K562 (cell line): Measurements from ENCODE around the gene LTO1. TPM values are rescaled to one million over a fixed set of nuclear protein-coding genes. Genes with fewer than 3 reads are reported as not detected.

Experiments
- ATAC-seq: fragments of 200-7000 bp; cut with Tn5 transposase; 3 replicates; pipeline ENCODE4 v1.9.1; 2020; ENCODE audit warnings: moderate library complexity
- BruUV-seq: library from RNA; stranded (reverse); fragments of 400-500 nt; replicated peaks from 2 replicates; lab custom pipeline; 2021; lab: Mats Ljungman, UMichigan
- CTCF ChIA-PET: fragments of 300-600 bp; formaldehyde crosslinking; extraction: SDS; loops from one replicate; lab custom pipeline; 2021; ENCODE audit warnings: low intra/inter-chr PET ratio; lab: Yijun Ruan, JAX
- POLR2A ChIA-PET: fragments of 300-600, 350-650 bp; sonication (Branson Sonifier 250); formaldehyde crosslinking; extraction: SDS; loops from one replicate; lab custom pipeline; 2021; ENCODE audit warnings: antibody characterized with exemption, inconsistent platforms; lab: Yijun Ruan, JAX
- DNase-seq, 4 experiments: peaks; one replicate each; pipeline versions ENCODE4 v3.0.0 to v3.0.0-alpha.2; 2011 to 2018; ENCODE audit warnings: low spot score in 3 of 4, mixed read lengths in 3 of 4; ENCODE audit errors: extremely low read depth in 1 of 4
- FAIRE-seq: peaks from 2 replicates; lab custom pipeline; 2011; peaks lifted over from hg19 to GRCh38; lab: Jason Lieb, UNC
- H2AFZ ChIP-seq: 2 replicates; pipeline ENCODE4 v1.6.0; 2011; ENCODE audit warnings: low read depth, low read length, control low read depth, inconsistent platforms
- H3K27ac ChIP-seq: fragments of 200-600 bp; 3 replicates; pipeline ENCODE4 v1.8.0; 2011; ENCODE audit warnings: low read depth, mild to moderate bottlenecking, control low read depth, inconsistent platforms, low read length, moderate library complexity, mixed read lengths; ENCODE audit errors: extremely low read depth
- H3K27me3 ChIP-seq, 2 experiments: fragments of 300-600 bp in 1 of 2; 2 replicates in 1 of 2; 3 replicates in 1 of 2; pipeline versions ENCODE4 v1.6.0 to v1.8.0; 2011; ENCODE audit warnings: inconsistent platforms in 2 of 2, low read length in 2 of 2, mild to moderate bottlenecking in 1 of 2, mixed read lengths in 1 of 2, moderate library complexity in 1 of 2; ENCODE audit not compliant: control insufficient read depth in 2 of 2, insufficient read depth in 2 of 2
- H3K36me3 ChIP-seq: fragments of 300-600 bp; 3 replicates; pipeline ENCODE4 v1.8.0; 2011; ENCODE audit warnings: mild to moderate bottlenecking, low read length, inconsistent platforms; ENCODE audit not compliant: control insufficient read depth, insufficient read depth
- H3K4me1 ChIP-seq, 2 experiments: fragments of 200-600 bp in 1 of 2; replicated peaks in 1 of 2; 2 replicates in 1 of 2; 3 replicates in 1 of 2; pipeline versions ENCODE4 v1.5.1 to v1.8.0; 2011; ENCODE audit warnings: inconsistent platforms in 2 of 2, low read length in 2 of 2, mild to moderate bottlenecking in 1 of 2, mixed read lengths in 1 of 2, moderate library complexity in 1 of 2; ENCODE audit not compliant: control insufficient read depth in 2 of 2, insufficient read depth in 2 of 2
- H3K4me2 ChIP-seq: 2 replicates; pipeline ENCODE4 v1.6.1; 2011; ENCODE audit warnings: low read length, control low read depth, inconsistent platforms, mixed read lengths; ENCODE audit not compliant: insufficient read depth
- H3K4me3 ChIP-seq: fragments of 200-600 bp; sonication (generic), shearing (Covaris generic); 2 replicates; pipeline ENCODE4 v1.5.1; 2016; ENCODE audit warnings: control low read depth, inconsistent platforms
- H3K79me2 ChIP-seq: fragments of 200-600 bp; 3 replicates; pipeline ENCODE4 v1.8.0; 2011; ENCODE audit warnings: low read length, inconsistent platforms; ENCODE audit not compliant: control insufficient read depth, insufficient read depth
- H3K9ac ChIP-seq, 2 experiments: 2 replicates each; pipeline versions ENCODE4 v1.6.0 to v1.6.1; 2011; ENCODE audit warnings: low read depth in 2 of 2, low read length in 2 of 2, control low read depth in 1 of 2, inconsistent platforms in 1 of 2, mild to moderate bottlenecking in 1 of 2, mixed read lengths in 1 of 2; ENCODE audit not compliant: insufficient read depth in 1 of 2
- H3K9me1 ChIP-seq: one replicate; pipeline ENCODE4 v1.6.0; 2011; ENCODE audit warnings: inconsistent platforms, mild to moderate bottlenecking, low read length, moderate library complexity; ENCODE audit not compliant: control insufficient read depth, insufficient read depth
- H3K9me3 ChIP-seq: replicated peaks from 2 replicates; pipeline ENCODE4 v1.5.1; 2011; ENCODE audit warnings: low read depth, low read length, inconsistent platforms; ENCODE audit not compliant: control insufficient read depth, insufficient read depth
- H4K20me1 ChIP-seq: replicated peaks from 2 replicates; pipeline ENCODE4 v1.6.1; 2011; ENCODE audit warnings: low read length, inconsistent platforms, mixed read lengths; ENCODE audit not compliant: control insufficient read depth, insufficient read depth
- CCAR2 ChIP-seq: fragments of 200-400 bp; formaldehyde crosslinking; IDR thresholded peaks from 2 replicates; pipeline ENCODE4 v1.6.1; 2017; ENCODE audit warnings: mild to moderate bottlenecking, low read depth, low read length
- CHD1 ChIP-seq: fragments of 200-600 bp; sonication (generic); IDR thresholded peaks from one replicate; pipeline ENCODE4 v1.6.1; 2012; ENCODE audit warnings: mild to moderate bottlenecking, moderate library complexity, low read length, inconsistent platforms
- FOXA3 ChIP-seq, 2 experiments: fragments of 450-650 bp in 1 of 2; sonication (generic) in 1 of 2; formaldehyde crosslinking; IDR thresholded peaks in 1 of 2; conservative IDR thresholded peaks in 1 of 2; 2 replicates each; pipeline versions ENCODE4 v1.4.0 to v1.8.0; 2020 to 2022; ENCODE audit warnings: mild to moderate bottlenecking in 2 of 2, missing genetic modification reagents in 1 of 2
- FOXK1 ChIP-seq: sonication (generic); formaldehyde crosslinking; IDR thresholded peaks from 2 replicates; pipeline ENCODE4 v1.8.0; 2022; ENCODE audit warnings: missing genetic modification reagents, mild to moderate bottlenecking, borderline replicate concordance
- FOXK2 ChIP-seq, 2 experiments: fragments of 450-650 bp; IDR thresholded peaks in 1 of 2; conservative IDR thresholded peaks in 1 of 2; 2 replicates each; pipeline ENCODE4 v1.6.1; 2016; ENCODE audit warnings: low read depth in 2 of 2, mild to moderate bottlenecking in 1 of 2
- HOXB6 ChIP-seq: fragments of 250-450 bp; sonication (Bioruptor Pico); IDR thresholded peaks from 2 replicates; pipeline ENCODE4 v1.5.1; 2022; ENCODE audit warnings: mild to moderate bottlenecking, borderline replicate concordance
- LEF1 ChIP-seq: fragments of 450-650 bp; IDR thresholded peaks from 2 replicates; pipeline ENCODE4 v1.6.1; 2016; ENCODE audit warnings: mild to moderate bottlenecking
- MED1 ChIP-seq: sonication (generic); formaldehyde crosslinking; IDR thresholded peaks from 2 replicates; pipeline ENCODE4 v1.8.1; 2023; ENCODE audit warnings: missing genetic modification reagents, borderline replicate concordance
- ZNF143 ChIP-seq: sonication (generic); formaldehyde crosslinking; IDR thresholded peaks from 2 replicates; pipeline ENCODE4 v1.9.0; 2022; ENCODE audit warnings: mild to moderate bottlenecking, missing genetic modification reagents
- ZNF239 ChIP-seq: fragments of 250-450 bp; sonication (Bioruptor Pico); IDR thresholded peaks from 2 replicates; pipeline ENCODE4 v1.4.0; 2020; ENCODE audit warnings: mild to moderate bottlenecking
- WGBS: fragments of 100-300 bp; shearing (Covaris generic); methylation state at CpG from one replicate; pipeline ENCODE4 v1.1.6; 2016; ENCODE audit warnings: low coverage, mixed read lengths; ENCODE audit not compliant: insufficient coverage; ENCODE audit errors: missing lambda C conversion rate; 5-methylcytosine and 5-hydroxymethylcytosine counted together
- in situ Hi-C: fragments of 300-500 bp; cut with MboI; formaldehyde crosslinking; loops from 4 replicates; pipeline ENCODE4 v1.15.0; 2018; ENCODE audit warnings: inconsistent platforms, mixed read lengths
- intact Hi-C: fragments of 100-400 bp; cut with micrococcal nuclease; formaldehyde crosslinking; loops from 2 replicates; pipeline ENCODE4 v1.14.2; 2022
- polyA plus RNA-seq, 8 experiments: library from polyadenylated mRNA; depleted of rRNA in 4 of 8; stranded (reverse) in 5 of 8; unstranded in 3 of 8; fragments of >200 nt; fragmentation: Nextera tagmentation in 2 of 8; fragmentation: Illumina TruSeq in 1 of 8; extraction: Ambion mirVana in 2 of 8; extraction: Trizol in 1 of 8; gene quantifications; 2 replicates each; pipeline versions ENCODE4 v1.2.1 to v1.2.3, GENCODE V29; 2011 to 2014; ENCODE audit warnings: inconsistent platforms in 1 of 8, missing spikeins in 1 of 8
- total RNA-seq, 7 experiments: library from RNA; depleted of rRNA in 6 of 7; stranded (reverse); fragments of >200 nt in 6 of 7; fragmentation: Illumina TruSeq in 2 of 7; extraction: Trizol in 2 of 7; gene quantifications; 2 replicates each; pipeline versions ENCODE4 v1.2.1 to v1.2.3, GENCODE V29; 2011 to 2021; ENCODE audit warnings: low replicate concordance in 1 of 7
- TF ChIP-seq, protein P1 (sequence below): fragments of 450-650 bp; formaldehyde crosslinking; IDR thresholded peaks from 2 replicates; pipeline ENCODE4 v1.4.0; 2020; ENCODE audit warnings: mild to moderate bottlenecking, moderate library complexity
- TF ChIP-seq, protein P2 (sequence below): fragments of 450-650 bp; formaldehyde crosslinking; IDR thresholded peaks from 2 replicates; pipeline ENCODE4 v1.4.0; 2022; ENCODE audit warnings: missing genetic modification characterization
- TF ChIP-seq, protein P3 (sequence below): IDR thresholded peaks from 2 replicates; pipeline ENCODE4 v1.6.1; 2016; ENCODE audit warnings: missing genetic modification characterization, missing compliant biosample characterization
- TF ChIP-seq, protein P4 (sequence below), 2 experiments: fragments of 450-650 bp; conservative IDR thresholded peaks; 2 replicates each; pipeline ENCODE4 v1.6.1; 2017; ENCODE audit warnings: mild to moderate bottlenecking in 2 of 2, moderate library complexity in 2 of 2

Gene LTO1
- total and polyA plus RNA-seq, 9 of the 15 experiments (the other 6 are each of a cell fraction or from before 2014, with no cell fraction given): 2.6 to 43.4 (median 19.1) TPM

DNA sequence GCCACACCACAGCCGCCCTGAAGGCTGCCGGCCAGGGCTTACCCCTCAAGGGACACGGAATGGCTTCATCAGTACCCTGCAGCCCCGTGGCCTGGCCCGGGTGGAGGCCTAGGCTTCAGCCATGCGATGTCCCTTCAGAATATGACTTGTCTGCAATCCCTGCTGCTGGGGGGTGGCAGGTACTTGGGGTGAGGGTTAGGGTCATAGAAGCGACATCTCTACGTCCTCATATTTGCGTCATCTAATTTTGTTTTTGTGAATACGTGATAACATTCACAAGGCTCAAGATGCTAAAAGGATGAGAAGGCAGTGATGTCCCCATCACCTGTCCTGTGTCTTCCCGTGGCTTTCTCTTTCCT, 27.8 kb downstream of the LTO1 start:
- CTCF ChIA-PET: no interaction called here
- no peak for TF ChIP-seq ZNF239
- no peak for TF ChIP-seq LEF1
- no peak for TF ChIP-seq CHD1
- TF ChIP-seq, protein P1, sequence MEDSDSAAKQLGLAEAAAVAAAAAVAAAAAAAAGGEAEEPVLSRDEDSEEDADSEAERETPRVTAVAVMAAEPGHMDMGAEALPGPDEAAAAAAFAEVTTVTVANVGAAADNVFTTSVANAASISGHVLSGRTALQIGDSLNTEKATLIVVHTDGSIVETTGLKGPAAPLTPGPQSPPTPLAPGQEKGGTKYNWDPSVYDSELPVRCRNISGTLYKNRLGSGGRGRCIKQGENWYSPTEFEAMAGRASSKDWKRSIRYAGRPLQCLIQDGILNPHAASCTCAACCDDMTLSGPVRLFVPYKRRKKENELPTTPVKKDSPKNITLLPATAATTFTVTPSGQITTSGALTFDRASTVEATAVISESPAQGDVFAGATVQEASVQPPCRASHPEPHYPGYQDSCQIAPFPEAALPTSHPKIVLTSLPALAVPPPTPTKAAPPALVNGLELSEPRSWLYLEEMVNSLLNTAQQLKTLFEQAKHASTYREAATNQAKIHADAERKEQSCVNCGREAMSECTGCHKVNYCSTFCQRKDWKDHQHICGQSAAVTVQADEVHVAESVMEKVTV (CRISPR knock-in tag): no peak
- no peak for TF ChIP-seq MED1 (CRISPR knock-in tag)
- TF ChIP-seq ZNF143: no peak
- TF ChIP-seq CCAR2: no peak
- no peak for TF ChIP-seq HOXB6 (CRISPR knock-in tag)
- TF ChIP-seq, protein P2, sequence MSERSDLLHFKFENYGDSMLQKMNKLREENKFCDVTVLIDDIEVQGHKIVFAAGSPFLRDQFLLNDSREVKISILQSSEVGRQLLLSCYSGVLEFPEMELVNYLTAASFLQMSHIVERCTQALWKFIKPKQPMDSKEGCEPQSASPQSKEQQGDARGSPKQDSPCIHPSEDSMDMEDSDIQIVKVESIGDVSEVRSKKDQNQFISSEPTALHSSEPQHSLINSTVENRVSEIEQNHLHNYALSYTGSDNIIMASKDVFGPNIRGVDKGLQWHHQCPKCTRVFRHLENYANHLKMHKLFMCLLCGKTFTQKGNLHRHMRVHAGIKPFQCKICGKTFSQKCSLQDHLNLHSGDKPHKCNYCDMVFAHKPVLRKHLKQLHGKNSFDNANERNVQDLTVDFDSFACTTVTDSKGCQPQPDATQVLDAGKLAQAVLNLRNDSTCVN: no peak
- TF ChIP-seq FOXK2 (conservative IDR thresholded peaks at IDR 0.05 in 1 of 2, IDR thresholded peaks at IDR 0.05 in 1 of 2; ENCODE audit: low read depth in 2 of 2): no peak
- TF ChIP-seq, protein P3, sequence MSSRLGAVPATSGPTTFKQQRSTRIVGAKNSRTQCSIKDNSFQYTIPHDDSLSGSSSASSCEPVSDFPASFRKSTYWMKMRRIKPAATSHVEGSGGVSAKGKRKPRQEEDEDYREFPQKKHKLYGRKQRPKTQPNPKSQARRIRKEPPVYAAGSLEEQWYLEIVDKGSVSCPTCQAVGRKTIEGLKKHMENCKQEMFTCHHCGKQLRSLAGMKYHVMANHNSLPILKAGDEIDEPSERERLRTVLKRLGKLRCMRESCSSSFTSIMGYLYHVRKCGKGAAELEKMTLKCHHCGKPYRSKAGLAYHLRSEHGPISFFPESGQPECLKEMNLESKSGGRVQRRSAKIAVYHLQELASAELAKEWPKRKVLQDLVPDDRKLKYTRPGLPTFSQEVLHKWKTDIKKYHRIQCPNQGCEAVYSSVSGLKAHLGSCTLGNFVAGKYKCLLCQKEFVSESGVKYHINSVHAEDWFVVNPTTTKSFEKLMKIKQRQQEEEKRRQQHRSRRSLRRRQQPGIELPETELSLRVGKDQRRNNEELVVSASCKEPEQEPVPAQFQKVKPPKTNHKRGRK (tag): no peak
- TF ChIP-seq FOXA3 (CRISPR knock-in tag; conservative IDR thresholded peaks at IDR 0.05 in 1 of 2, IDR thresholded peaks at IDR 0.05 in 1 of 2): no peak
- no peak for TF ChIP-seq FOXK1
- TF ChIP-seq, protein P4, sequence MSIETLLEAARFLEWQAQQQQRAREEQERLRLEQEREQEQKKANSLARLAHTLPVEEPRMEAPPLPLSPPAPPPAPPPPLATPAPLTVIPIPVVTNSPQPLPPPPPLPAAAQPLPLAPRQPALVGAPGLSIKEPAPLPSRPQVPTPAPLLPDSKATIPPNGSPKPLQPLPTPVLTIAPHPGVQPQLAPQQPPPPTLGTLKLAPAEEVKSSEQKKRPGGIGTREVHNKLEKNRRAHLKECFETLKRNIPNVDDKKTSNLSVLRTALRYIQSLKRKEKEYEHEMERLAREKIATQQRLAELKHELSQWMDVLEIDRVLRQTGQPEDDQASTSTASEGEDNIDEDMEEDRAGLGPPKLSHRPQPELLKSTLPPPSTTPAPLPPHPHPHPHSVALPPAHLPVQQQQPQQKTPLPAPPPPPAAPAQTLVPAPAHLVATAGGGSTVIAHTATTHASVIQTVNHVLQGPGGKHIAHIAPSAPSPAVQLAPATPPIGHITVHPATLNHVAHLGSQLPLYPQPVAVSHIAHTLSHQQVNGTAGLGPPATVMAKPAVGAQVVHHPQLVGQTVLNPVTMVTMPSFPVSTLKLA (conservative IDR thresholded peaks at IDR 0.05): no peak
- ATAC-seq (no peak), FAIRE-seq (no peak), DNase-seq (no peak)
- Histone ChIP-seq H3K27ac (no peak overlapping the region), H3K4me3 (no peak overlapping the region), H3K27me3 (no peaks in the 10 kb centered on the region), H3K9me1 (peaks cover 3% of the 10 kb centered on the region), H3K9ac (no peak overlapping the region), H3K79me2 (no peaks in the 10 kb centered on the region), H3K4me2 (no peak overlapping the region), H2AFZ (no peak overlapping the region), H3K36me3 (no peaks in the 10 kb centered on the region), H3K4me1 (peaks cover 3 to 64% of the 10 kb centered on the region in 2 experiments; a peak in 4 of 5 replicates), H4K20me1 (no peaks in the 10 kb centered on the region; the same call in none of the 2 replicates), H3K9me3 (no peaks in the 10 kb centered on the region)
- POLR2A ChIA-PET: no interaction called here
- BruUV-seq: no TSS peak
- intact Hi-C loops (loop anchor here (10.0 kb wide), 3 partner anchors 413 to 1013 kb away; no protein-coding TSS in a partner anchor), in situ Hi-C loops (no loop called here)
- 55% methylated on average over 9 of the region's 11 CpGs for WGBS
